GM23338 (cell line): ENCODE results near the gene ACSL3. TPM values are rescaled to one million over a fixed set of nuclear protein-coding genes. Genes with fewer than 3 reads are reported as not detected.
A peak's percentile ranks its signal among the peaks of the same experiment; 100 is the strongest.

Experiments used
- ATAC-seq: fragments of 200-7000 bp; cut with Tn5 transposase; 3 replicates; pipeline ENCODE4 v1.9.1; 2020
- DNase-seq: peaks from one replicate; pipeline ENCODE4 v3.0.0-alpha.2; 2015; ENCODE audit warnings: low spot score
- H2AFZ ChIP-seq: fragments of 200-600 bp; sonication (generic); 2 replicates; pipeline ENCODE4 v1.8.0; 2016; ENCODE audit warnings: antibody characterized with exemption, mild to moderate bottlenecking, moderate library complexity
- H3F3A ChIP-seq: fragments of 200-600 bp; sonication (generic); replicated peaks from 2 replicates; pipeline ENCODE4 v1.8.0; 2017; ENCODE audit warnings: antibody characterized with exemption, mixed run types, low read depth
- H3K27ac ChIP-seq: fragments of 200-600 bp; sonication (generic); 2 replicates; pipeline ENCODE4 v1.6.1; 2016; ENCODE audit warnings: low read depth
- H3K27me3 ChIP-seq: fragments of 200-600 bp; sonication (generic); 2 replicates; pipeline ENCODE4 v1.8.0; 2016; ENCODE audit warnings: mild to moderate bottlenecking, mixed run types, moderate library complexity; ENCODE audit not compliant: insufficient read depth
- H3K36me3 ChIP-seq: fragments of 200-600 bp; sonication (generic); 2 replicates; pipeline ENCODE4 v1.8.0; 2016; ENCODE audit warnings: mild to moderate bottlenecking; ENCODE audit not compliant: insufficient read depth
- H3K4me1 ChIP-seq: fragments of 200-600 bp; sonication (generic); 2 replicates; pipeline ENCODE4 v1.8.0; 2016; ENCODE audit warnings: mild to moderate bottlenecking, moderate library complexity; ENCODE audit not compliant: insufficient read depth
- H3K4me2 ChIP-seq: fragments of 200-600 bp; sonication (generic); 2 replicates; pipeline ENCODE4 v1.7.1; 2017; ENCODE audit warnings: mixed run types
- H3K4me3 ChIP-seq: fragments of 200-600 bp; sonication (generic); 2 replicates; pipeline ENCODE4 v1.6.1; 2016; ENCODE audit warnings: mixed run types
- H3K79me2 ChIP-seq: fragments of 200-600 bp; sonication (generic); replicated peaks from 2 replicates; pipeline ENCODE4 v1.8.0; 2017; ENCODE audit warnings: mild to moderate bottlenecking; ENCODE audit not compliant: insufficient read depth
- H3K9me2 ChIP-seq: fragments of 200-600 bp; sonication (generic); 2 replicates; pipeline ENCODE4 v1.8.0; 2017; ENCODE audit not compliant: insufficient read depth
- H4K20me1 ChIP-seq: fragments of 200-600 bp; sonication (generic); replicated peaks from 2 replicates; pipeline ENCODE4 v1.8.0; 2017; ENCODE audit warnings: mild to moderate bottlenecking; ENCODE audit not compliant: insufficient read depth
- H3K27ac Mint-ChIP-seq: 2 replicates; pipeline ENCODE4 v1.8.0; 2020; ENCODE audit warnings: inconsistent platforms, mild to moderate bottlenecking, moderate library complexity, mixed read lengths
- H3K27me3 Mint-ChIP-seq: 3 replicates; pipeline ENCODE4 v1.8.0; 2022; ENCODE audit warnings: low read depth, mild to moderate bottlenecking, moderate library complexity, mixed read lengths, inconsistent platforms; ENCODE audit not compliant: insufficient read depth, poor library complexity
- H3K36me3 Mint-ChIP-seq: 3 replicates; pipeline ENCODE4 v1.8.0; 2021; ENCODE audit warnings: low read depth, mild to moderate bottlenecking, inconsistent platforms, moderate library complexity, mixed read lengths
- H3K4me1 Mint-ChIP-seq: 3 replicates; pipeline ENCODE4 v1.8.0; 2020; ENCODE audit warnings: mild to moderate bottlenecking, inconsistent platforms, mixed read lengths
- H3K4me3 Mint-ChIP-seq: 3 replicates; pipeline ENCODE4 v1.8.0; 2021; ENCODE audit warnings: moderate library complexity, mild to moderate bottlenecking, inconsistent platforms, mixed read lengths
- H3K9me3 Mint-ChIP-seq: 3 replicates; pipeline ENCODE4 v1.8.0; 2020; ENCODE audit warnings: moderate library complexity, mild to moderate bottlenecking, inconsistent platforms, mixed read lengths
- CREB1 ChIP-seq: fragments of 250-450 bp; sonication (Bioruptor Pico); IDR thresholded peaks from 2 replicates; pipeline ENCODE4 v1.5.0; 2020; ENCODE audit warnings: low read depth, mild to moderate bottlenecking, moderate library complexity
- CTCF ChIP-seq, 2 experiments: fragments of 200-600 bp in 1 of 2; sonication (generic) in 1 of 2; conservative IDR thresholded peaks; 2 replicates each; pipeline versions ENCODE4 v1.5.1 to v1.6.1; 2016 to 2017; ENCODE audit warnings: antibody characterized with exemption in 2 of 2, low read depth in 2 of 2, mild to moderate bottlenecking in 2 of 2, moderate library complexity in 1 of 2
- ETS1 ChIP-seq: IDR thresholded peaks from 2 replicates; pipeline ENCODE4 v1.6.1; 2016; ENCODE audit warnings: antibody characterized with exemption
- EZH2 ChIP-seq: fragments of 200-600 bp; sonication (generic); IDR thresholded peaks from one replicate; pipeline ENCODE4 v1.8.0; 2017; ENCODE audit warnings: antibody characterized with exemption, mild to moderate bottlenecking, low read depth; ENCODE audit not compliant: unreplicated experiment
- EZH2phosphoT487 ChIP-seq: fragments of 200-600 bp; sonication (generic); IDR thresholded peaks from one replicate; pipeline ENCODE4 v1.8.1; 2018; ENCODE audit warnings: antibody characterized with exemption; ENCODE audit not compliant: unreplicated experiment
- JUNB ChIP-seq: IDR thresholded peaks from one replicate; pipeline ENCODE4 v1.6.1; 2016; ENCODE audit warnings: antibody characterized with exemption; ENCODE audit not compliant: unreplicated experiment
- NANOG ChIP-seq: IDR thresholded peaks from 2 replicates; pipeline ENCODE4 v1.6.1; 2016; ENCODE audit warnings: antibody characterized with exemption, borderline replicate concordance
- POLR2AphosphoS5 ChIP-seq: IDR thresholded peaks from 2 replicates; pipeline ENCODE4 v1.6.1; 2016; ENCODE audit warnings: antibody characterized with exemption, low read depth
- REST ChIP-seq: IDR thresholded peaks from one replicate; pipeline ENCODE4 v1.6.1; 2018; ENCODE audit warnings: antibody characterized with exemption; ENCODE audit not compliant: unreplicated experiment
- STAT1 ChIP-seq: IDR thresholded peaks from one replicate; pipeline ENCODE4 v1.6.1; 2016; ENCODE audit warnings: antibody characterized with exemption; ENCODE audit not compliant: unreplicated experiment
- ZNF114 ChIP-seq: fragments of 250-450 bp; sonication (Bioruptor Pico); IDR thresholded peaks from 2 replicates; pipeline ENCODE4 v1.5.0; 2020; ENCODE audit warnings: mild to moderate bottlenecking, moderate library complexity
- ZNF331 ChIP-seq: fragments of 250-450 bp; sonication (Bioruptor Pico); IDR thresholded peaks from 2 replicates; pipeline ENCODE4 v1.5.0; 2020; ENCODE audit warnings: low read depth, mild to moderate bottlenecking, moderate library complexity
- ZNF462 ChIP-seq: fragments of 250-450 bp; sonication (Bioruptor Pico); IDR thresholded peaks from 2 replicates; pipeline ENCODE4 v1.5.0; 2020; ENCODE audit warnings: mild to moderate bottlenecking, moderate library complexity
- polyA plus RNA-seq: library from polyadenylated mRNA; unstranded; fragments of >200 nt; fragmentation: Nextera tagmentation; extraction: Ambion mirVana; gene quantifications from 2 replicates; pipeline ENCODE4 v1.2.1, GENCODE V29; 2016
- total RNA-seq: library from RNA; depleted of rRNA; stranded (reverse); fragments of >200 nt; shearing (Covaris generic); gene quantifications from 2 replicates; pipeline ENCODE4 v1.2.3, GENCODE V29; 2014

Gene ACSL3
- total and polyA plus RNA-seq, 2 experiments from 2014 or later: 55.3 to 130 TPM

GRCh38 chr2:222943820-222944219 lies 83.0 kb downstream of the ACSL3 start:
- Histone ChIP-seq H3K27me3 (no peaks in the 10 kb centered on the region), H4K20me1 (no peaks in the 10 kb centered on the region), H3F3A (no peaks in the 10 kb centered on the region), H3K79me2 (peaks cover 6% of the 10 kb centered on the region; the same call in 1 of the 2 replicates), H3K36me3 (no peaks in the 10 kb centered on the region), H3K9me2 (no peaks in the 10 kb centered on the region), H3K4me1 (peaks cover 18% of the 10 kb centered on the region), H3K27ac (peak overlapping the region; percentile 41), H3K4me2 (no peak overlapping the region), H3K4me3 (no peak overlapping the region), H2AFZ (no peak overlapping the region)
- H3K9me3 Mint-ChIP-seq: peaks cover 2% of the 10 kb centered on the region; the same call in 2 of the 3 replicates
- ATAC-seq: no peak
- no peak overlapping the region; the same call in 1 of the 2 replicates for H3K27ac Mint-ChIP-seq
- peak; percentile 10 for DNase-seq
- H3K27me3 Mint-ChIP-seq: peaks cover 5% of the 10 kb centered on the region
- peaks cover 31% of the 10 kb centered on the region; the same call in 2 of the 3 replicates for H3K4me1 Mint-ChIP-seq
- H3K4me3 Mint-ChIP-seq: no peak overlapping the region
- peaks cover 3% of the 10 kb centered on the region; the same call in 2 of the 3 replicates for H3K36me3 Mint-ChIP-seq
- no peak for TF ChIP-seq STAT1
- TF ChIP-seq REST: no peak
- no peak for TF ChIP-seq CREB1 (CRISPR knock-in tag)
- TF ChIP-seq POLR2AphosphoS5: no peak
- no peak for TF ChIP-seq EZH2
- TF ChIP-seq ZNF331 (CRISPR knock-in tag): no peak
- TF ChIP-seq JUNB: no peak
- TF ChIP-seq ETS1: no peak
- no peak for TF ChIP-seq EZH2phosphoT487
- no peak for TF ChIP-seq CTCF (conservative IDR thresholded peaks at IDR 0.05; ENCODE audit: low read depth in 2 of 2)
- no peak for TF ChIP-seq NANOG
- no peak for TF ChIP-seq ZNF462 (CRISPR knock-in tag)
- TF ChIP-seq ZNF114 (CRISPR knock-in tag): no peak
